HG03342 (cell line): ENCODE measurements around the gene GLYATL1.

Experiments used
- ATAC-seq: cut with Tn5 transposase; IDR thresholded peaks from one replicate; pipeline ENCODE4 v1.9.1; 2021; ENCODE audit warnings: mild to moderate bottlenecking, moderate library complexity; ENCODE audit not compliant: unreplicated experiment

Gene GLYATL1

GRCh38 chr11:58939277-58939676 lies at the start of gene GLYATL1:
Gene GLYATL1, plus strand, starts transcription at chr11:58939488. Its CDS starts 7,600 bp downstream, at chr11:58947088.
- ATAC-seq = no peak

DNA sequence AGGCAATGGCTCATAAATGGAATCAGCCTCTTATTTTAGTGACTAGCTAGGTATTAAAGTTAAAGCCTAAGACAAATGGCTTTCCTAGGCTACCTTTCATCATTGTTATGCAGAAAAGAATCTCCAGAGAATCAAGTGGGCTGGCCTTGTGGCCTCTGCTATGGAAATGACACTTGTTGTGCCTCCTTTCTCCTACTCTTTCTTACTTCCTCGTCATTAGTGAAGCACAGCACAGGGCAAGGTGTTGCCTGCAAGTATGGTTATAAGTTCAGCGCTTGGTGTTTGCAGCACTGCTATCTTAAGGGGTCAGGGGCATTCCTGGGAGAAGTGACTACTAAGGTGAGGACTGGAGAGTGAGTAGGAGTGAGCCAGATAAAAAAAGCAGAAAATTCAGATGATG lies 45.4 kb upstream of the GLYATL1 start:
- ATAC-seq = no peak

DNA sequence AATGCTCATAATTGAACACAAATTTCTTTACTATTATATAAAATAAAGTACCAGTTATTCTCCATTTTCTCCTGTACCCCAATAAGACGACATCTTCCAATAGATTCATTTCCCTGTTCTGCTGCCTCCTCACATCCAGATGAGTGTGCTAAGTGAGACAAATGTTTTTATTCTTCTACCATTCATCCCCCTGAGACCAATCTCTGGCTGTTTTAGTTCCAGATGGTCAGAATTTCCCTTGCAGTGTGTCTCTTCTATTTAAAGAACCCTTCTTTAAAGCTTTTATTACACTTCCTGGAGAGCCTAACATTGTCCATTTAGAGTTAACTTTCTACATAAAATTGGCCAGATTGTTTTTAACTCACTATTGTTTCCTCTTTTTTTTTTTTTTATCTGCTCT lies 41.2 kb upstream of the GLYATL1 start:
- ATAC-seq = no peak

- ATAC-seq = peak; percentile 68
Observed at GRCh38 chr11:58900479-58901420, 38.5 kb upstream of the GLYATL1 start.

DNA sequence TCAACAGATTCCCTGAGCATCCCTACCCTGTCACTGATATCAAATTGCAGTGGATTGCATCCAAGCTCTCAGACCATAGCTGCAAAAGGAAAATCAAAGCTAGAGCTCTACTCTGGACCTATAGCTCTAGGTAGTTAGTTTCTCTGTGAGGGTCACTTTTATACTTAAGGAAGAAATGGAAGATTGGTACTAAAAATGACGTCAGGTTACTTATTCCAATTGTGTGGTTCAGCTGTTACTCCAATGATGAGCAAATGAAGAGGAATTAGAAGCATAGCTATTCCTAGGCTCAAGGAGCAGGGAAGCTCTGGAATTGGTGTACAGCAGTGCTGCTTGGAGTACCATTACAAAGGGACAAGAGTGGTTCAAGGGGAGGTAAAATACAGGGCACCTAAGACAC lies 36.4 kb upstream of the GLYATL1 start:
- ATAC-seq = no peak

DNA sequence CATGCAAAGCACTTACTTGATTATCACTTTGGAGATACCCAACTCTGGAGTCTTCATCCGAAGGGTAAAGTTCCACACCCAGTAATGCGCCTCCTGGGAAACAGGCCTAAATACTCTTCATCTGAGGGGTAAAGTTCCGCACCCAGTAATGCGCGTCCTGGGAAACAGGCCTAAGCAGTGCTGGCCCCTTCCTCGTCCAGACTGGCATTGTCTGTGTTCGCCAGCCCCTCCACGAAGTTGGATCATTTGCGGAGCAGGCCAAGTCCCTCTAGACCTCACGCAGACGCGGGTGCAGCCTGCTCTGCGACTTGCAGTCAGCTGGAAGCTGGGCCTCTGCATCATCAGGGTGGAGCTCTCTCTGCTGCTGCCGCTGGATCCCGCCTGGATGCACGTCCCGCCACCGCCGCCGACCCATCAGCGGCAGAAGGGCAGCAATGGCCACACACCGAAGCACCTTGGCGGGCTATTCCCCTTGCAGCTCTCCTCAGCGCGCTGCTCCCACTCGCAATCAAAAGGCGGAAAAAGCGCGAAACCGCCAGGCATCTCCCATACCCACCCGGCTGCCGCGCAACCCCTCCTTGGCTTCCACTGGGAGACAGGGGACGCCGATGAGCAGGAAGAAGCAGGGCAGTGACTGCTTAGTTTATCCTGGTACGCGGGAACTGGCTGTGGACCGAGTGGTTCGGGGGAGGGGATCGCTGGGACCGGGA lies 34.1 kb upstream of the GLYATL1 start:
- no peak for ATAC-seq

DNA sequence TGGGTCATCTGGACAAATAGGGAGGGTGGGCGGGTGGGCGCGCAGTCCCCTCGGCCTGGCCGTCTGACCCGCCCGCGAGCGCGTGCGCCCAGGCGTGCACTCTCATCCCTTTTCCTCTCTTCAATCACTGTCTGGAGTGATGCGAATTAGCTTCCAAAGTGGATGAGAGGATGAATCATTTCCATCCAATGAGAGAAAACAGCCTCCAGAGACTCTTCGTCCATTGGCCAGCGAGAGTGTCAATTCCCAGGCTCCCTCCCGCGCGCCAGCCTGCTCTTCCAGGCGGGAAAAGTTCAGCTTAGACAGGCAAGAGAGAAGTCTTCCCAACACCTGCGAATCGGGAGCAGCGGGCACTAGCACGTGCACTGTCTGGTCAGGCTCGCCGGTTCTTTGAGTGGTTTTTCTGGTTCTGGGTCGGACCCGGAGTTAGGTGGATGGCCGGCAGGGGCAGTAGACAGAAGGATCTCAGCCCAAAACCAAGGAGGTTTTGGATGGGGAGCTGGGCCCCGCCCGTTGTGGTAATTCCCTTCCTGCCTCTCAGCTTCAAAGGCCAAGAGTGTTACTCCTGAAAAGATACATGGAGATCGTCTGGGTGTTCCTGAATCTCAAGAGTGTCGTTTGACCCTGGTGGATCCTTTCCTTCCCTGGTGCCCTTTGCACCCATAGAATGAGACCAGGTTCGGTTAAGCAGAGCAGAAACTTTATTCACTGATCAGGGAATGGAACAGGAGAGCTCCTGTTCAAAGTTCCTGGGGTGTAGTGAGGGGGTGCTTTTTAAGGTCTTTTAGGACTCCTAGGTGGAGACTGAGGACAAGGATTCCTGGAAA lies 33.4 kb upstream of the GLYATL1 start:
- no peak for ATAC-seq

DNA sequence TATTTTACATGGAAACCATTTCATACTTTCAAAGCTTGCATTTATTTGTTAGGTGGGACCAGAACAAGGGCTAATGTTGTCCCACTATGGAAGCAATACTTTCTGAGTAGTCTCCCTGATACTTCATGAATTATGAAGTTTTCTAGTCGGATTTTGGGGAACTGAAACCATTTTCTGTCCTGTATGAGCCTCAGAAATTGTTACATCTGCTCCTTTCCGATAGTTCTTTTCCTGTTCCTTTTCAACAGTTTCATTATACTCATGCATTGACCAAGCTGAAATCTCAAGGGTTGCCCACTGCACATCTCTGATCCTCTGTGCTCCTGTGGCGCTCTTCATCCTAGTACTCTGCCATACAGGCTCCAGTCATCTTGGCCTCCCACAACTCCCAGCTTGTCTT lies 31.5 kb upstream of the GLYATL1 start:
- no peak for ATAC-seq

DNA sequence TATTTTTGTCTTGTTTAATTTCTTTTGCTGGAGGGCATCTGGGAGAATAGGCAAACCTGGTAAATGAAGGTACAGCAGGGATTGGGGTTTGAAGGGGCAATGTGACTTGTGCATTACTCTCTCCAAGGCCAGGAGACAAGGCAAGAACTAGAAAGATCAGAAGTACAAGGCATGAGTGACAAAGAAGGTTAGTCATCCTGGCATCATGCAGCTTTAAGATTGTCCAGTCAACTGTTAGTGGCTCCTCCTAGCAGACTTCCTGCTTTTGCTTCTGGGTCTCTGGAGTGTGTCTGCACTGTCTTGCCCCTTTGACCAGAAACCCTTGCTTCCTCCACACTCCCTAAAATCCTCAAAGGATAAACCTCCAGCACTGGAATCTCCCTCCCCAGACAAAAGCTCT lies 27.2 kb upstream of the GLYATL1 start:
- ATAC-seq = no peak

- no peak for ATAC-seq
Observed at GRCh38 chr11:58913685-58914084, 25.6 kb upstream of the GLYATL1 start.

DNA sequence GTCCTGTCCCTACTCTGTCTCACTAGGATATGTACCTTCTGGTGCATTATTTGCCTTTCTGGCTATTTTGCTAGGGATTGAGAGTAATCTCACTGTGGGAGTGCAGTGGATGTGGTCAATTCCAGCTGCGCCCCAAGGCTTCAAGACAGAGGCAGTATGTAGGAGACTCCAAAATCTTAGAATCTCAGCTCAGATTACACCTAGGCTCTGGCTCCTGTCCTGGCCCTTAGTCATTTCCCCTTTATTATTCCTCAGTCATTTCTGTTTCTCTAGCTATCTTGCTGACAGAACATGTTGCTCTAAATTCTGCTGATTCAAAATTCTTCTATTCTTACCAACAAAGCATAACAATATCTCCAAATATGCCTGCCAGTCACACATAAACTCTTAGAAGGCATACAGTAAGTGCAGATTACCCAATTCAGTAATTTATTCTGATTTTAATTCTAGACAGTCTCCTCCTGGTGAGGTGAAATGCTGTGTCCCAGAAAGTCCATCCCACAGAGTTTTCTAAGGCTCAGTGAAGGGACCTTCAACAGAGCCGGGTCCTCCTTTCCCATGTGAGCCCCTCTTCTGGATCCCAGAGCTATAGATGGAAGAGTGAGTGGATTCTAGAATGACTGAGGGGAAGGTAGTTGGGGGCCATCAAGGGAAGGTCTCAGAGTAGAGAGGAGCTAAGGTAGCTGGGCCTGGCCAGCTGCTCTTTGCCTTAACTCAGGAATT lies 24.3 kb upstream of the GLYATL1 start:
- no peak for ATAC-seq

- ATAC-seq = no peak
Observed at GRCh38 chr11:58916637-58917036, 22.7 kb upstream of the GLYATL1 start.

GRCh38 chr11:58917159-58917783 lies 22.0 kb upstream of the GLYATL1 start:
- ATAC-seq = no peak

DNA sequence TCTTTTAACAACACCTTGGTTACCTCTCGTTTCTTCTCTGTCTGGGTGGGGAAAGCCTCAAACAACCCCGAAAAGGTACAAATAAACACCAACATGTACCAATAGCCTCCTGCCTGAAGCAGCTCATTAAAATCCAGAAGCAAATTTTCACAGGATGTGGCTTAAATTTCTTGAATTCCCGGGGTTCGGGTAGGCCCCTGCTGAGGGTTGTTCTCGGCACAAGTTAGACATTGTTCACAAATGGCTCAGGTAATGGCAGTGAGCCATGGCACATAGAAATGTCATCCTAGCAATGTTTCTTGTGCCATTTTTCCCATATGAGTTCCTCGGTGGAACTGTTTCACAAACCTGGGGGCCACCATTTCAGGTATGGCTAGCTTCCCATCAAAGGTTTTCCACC lies 19.7 kb upstream of the GLYATL1 start:
- ATAC-seq = no peak

- no peak for ATAC-seq
Observed at GRCh38 chr11:58919980-58920379, 19.3 kb upstream of the GLYATL1 start.

DNA sequence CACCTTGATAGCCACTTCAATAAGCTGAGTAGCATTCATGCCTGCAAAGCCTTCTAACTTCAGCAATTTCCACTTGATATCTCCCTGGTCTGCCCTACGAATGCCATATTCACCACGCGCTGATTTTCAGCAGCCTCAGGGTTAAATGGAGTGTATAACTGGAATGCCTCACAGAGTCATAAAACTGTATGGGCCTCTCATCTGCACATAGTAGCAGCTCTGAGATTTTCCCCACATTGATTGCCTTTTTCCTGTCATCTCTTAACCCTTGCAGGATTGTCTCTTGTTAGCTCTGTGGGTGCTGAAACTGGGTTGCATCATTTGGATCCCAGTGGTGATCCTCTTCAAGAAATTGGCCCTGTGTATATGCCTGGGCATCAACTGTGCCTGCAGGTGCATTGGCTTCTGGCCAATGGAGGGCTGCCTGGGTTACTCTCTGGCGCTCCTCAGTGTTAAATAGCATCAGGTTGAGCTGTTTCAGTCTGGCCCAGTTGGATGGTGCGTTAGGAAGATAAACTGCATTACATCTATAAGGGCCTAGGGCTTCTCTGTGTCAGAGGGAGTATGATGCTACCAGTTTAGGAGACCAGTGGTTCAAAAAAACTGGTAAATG lies 17.4 kb upstream of the GLYATL1 start:
- ATAC-seq = no peak

DNA sequence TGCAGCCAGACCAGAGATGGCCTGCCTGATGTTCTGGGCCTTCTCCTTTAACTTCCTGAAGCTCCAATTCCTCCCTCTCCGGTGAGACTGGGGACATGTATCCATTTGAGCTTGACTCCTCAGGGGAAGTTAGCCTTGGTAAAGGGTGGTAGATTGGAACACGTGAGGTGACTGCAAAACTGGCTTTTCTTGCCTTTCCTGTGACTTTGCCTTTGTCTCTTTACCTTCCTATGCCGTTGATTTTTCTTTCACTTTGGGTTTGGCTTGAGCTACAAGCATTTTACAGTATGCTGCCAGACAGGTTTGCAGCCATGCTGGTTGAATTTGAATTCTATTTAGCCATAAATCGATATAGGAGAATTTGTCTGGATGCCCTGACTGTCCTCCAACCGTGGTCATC lies 16.8 kb upstream of the GLYATL1 start:
- ATAC-seq = no peak

DNA sequence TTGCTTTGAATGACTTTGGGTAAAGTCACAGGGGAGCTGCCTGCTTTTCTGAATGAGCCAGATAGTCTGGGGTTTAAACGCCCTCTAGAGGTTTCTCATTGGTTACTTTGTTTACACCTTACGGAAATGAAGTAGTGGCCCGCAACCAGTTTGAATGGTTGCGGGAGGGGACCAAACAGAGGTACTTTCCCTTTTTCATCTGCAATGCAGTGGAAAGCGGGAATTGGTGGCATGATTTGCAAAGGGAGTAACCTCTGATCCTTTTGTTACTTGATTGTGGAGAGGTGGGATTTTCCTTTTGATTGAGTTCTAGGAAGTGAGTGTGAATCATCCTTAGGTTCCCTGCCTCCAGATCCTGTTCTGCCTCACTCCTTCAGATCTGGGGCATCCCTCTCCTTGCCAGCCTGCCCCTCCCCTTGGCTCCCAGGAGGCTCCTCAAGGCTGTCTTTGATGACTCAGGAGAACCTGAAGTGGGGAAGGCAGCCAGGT lies 15.9 kb upstream of the GLYATL1 start:
- ATAC-seq = peak; percentile 92

DNA sequence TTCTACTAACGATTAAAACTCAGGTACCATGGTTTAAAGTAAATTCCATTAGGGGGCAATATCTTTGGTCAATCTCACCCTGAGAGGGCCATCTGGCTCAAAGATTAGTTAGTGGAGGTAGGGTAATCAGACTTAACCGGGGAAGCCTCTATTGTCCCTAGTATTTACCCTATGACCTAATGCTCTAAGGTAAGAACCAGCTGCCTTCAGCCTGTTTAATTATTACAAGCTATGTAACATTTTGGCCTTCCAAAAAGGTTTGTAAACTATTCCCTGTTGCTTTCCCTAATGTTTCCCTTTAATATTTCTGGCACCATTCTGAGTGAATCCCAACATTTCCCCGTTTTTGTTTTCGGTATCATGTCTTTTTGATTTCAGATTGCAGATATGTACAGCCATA lies 15.1 kb upstream of the GLYATL1 start:
- ATAC-seq = no peak

DNA sequence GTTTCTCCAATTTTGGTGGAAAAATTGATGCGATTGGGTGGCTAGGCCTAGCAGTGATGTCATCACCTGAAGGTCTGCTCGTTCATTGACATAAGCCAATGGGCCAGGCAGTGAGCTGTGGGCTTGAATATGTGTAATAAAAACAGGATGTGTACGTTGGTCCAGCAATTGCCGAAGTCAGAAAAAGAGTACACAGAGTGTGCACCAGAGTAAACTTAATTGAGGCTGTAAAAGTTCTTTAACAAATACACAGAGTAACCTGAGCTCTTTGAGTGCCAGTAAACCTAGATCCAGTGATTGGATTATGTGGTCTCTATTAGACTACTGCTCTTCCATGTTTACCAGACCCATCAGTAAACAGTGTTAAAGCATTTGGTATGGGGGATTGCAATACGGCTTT lies 13.0 kb upstream of the GLYATL1 start:
- ATAC-seq = no peak
